SK-N-SH treated with all-trans-retinoic acid at 6 μM for 48 hours (cell line): ENCODE data around the gene GK2.
A peak's percentile ranks its signal among the peaks of the same experiment; 100 is the strongest.

ENCODE experiments used
- ATAC-seq: fragments of 200-7000 bp; cut with Tn5 transposase; 3 replicates; pipeline ENCODE4 v1.9.1; 2020; ENCODE audit warnings: mild to moderate bottlenecking, moderate library complexity
- ARNTL ChIP-seq: fragments of 450-650 bp; formaldehyde crosslinking; IDR thresholded peaks from 2 replicates; pipeline ENCODE4 v1.5.0; 2020; ENCODE audit warnings: low read depth, mild to moderate bottlenecking, moderate library complexity, borderline replicate concordance
- CREB5 ChIP-seq: fragments of 250-450 bp; sonication (Bioruptor Pico); IDR thresholded peaks from 2 replicates; pipeline ENCODE4 v1.5.1; 2020; ENCODE audit warnings: low read depth, mild to moderate bottlenecking, moderate library complexity
- CSDC2 ChIP-seq: fragments of 250-450 bp; sonication (Bioruptor Pico); IDR thresholded peaks from 2 replicates; pipeline ENCODE4 v1.5.0; 2020; ENCODE audit warnings: mild to moderate bottlenecking, moderate library complexity
- GLIS3 ChIP-seq: fragments of 250-450 bp; sonication (Bioruptor Pico); IDR thresholded peaks from 2 replicates; pipeline ENCODE4 v1.5.0; 2020; ENCODE audit warnings: mild to moderate bottlenecking, moderate library complexity
- ISL1 ChIP-seq: fragments of 250-450 bp; sonication (Bioruptor Pico); IDR thresholded peaks from 2 replicates; pipeline ENCODE4 v2.1.2; 2022; ENCODE audit warnings: mild to moderate bottlenecking, moderate library complexity
- OSR1 ChIP-seq: fragments of 250-450 bp; sonication (Bioruptor Pico); IDR thresholded peaks from 2 replicates; pipeline ENCODE4 v1.8.0; 2022; ENCODE audit warnings: moderate library complexity, mild to moderate bottlenecking, inconsistent platforms
- PPARA ChIP-seq: fragments of 250-450 bp; sonication (Bioruptor Pico); IDR thresholded peaks from 2 replicates; pipeline ENCODE4 v1.5.0; 2020; ENCODE audit warnings: mild to moderate bottlenecking, borderline replicate concordance
- TOX ChIP-seq: fragments of 250-450 bp; sonication (Bioruptor Pico); IDR thresholded peaks from 2 replicates; pipeline ENCODE4 v1.8.0; 2021; ENCODE audit warnings: mild to moderate bottlenecking, moderate library complexity, borderline replicate concordance
- ZFP3 ChIP-seq: fragments of 250-450 bp; sonication (Bioruptor Pico); IDR thresholded peaks from 2 replicates; pipeline ENCODE4 v1.5.0; 2020; ENCODE audit warnings: mild to moderate bottlenecking, moderate library complexity
- ZFP30 ChIP-seq: fragments of 450-650 bp; formaldehyde crosslinking; IDR thresholded peaks from 2 replicates; pipeline ENCODE4 v1.5.0; 2022; ENCODE audit warnings: mild to moderate bottlenecking, moderate library complexity
- ZNF565 ChIP-seq: fragments of 450-650 bp; formaldehyde crosslinking; conservative IDR thresholded peaks from 2 replicates; pipeline ENCODE4 v1.5.0; 2020; ENCODE audit warnings: low read depth, mild to moderate bottlenecking, moderate library complexity
- ZNF70 ChIP-seq: fragments of 450-650 bp; formaldehyde crosslinking; IDR thresholded peaks from 2 replicates; pipeline ENCODE4 v1.5.0; 2020; ENCODE audit warnings: mild to moderate bottlenecking, moderate library complexity
- ZNF8 ChIP-seq: fragments of 450-650 bp; formaldehyde crosslinking; IDR thresholded peaks from 2 replicates; pipeline ENCODE4 v1.5.0; 2020; ENCODE audit warnings: mild to moderate bottlenecking, moderate library complexity
- TF ChIP-seq, protein P1 (sequence below): fragments of 250-450 bp; sonication (Bioruptor Pico); IDR thresholded peaks from 2 replicates; pipeline ENCODE4 v1.5.0; 2020; ENCODE audit warnings: mild to moderate bottlenecking, moderate library complexity
- TF ChIP-seq, protein P2 (sequence below): fragments of 250-450 bp; sonication (Bioruptor Pico); IDR thresholded peaks from 2 replicates; pipeline ENCODE4 v1.8.0; 2021; ENCODE audit warnings: low read depth, mild to moderate bottlenecking, moderate library complexity, borderline replicate concordance
- TF ChIP-seq, protein P3 (sequence below): fragments of 250-450 bp; sonication (Bioruptor Pico); IDR thresholded peaks from 2 replicates; pipeline ENCODE4 v1.5.1; 2021; ENCODE audit warnings: mild to moderate bottlenecking, moderate library complexity

GK2 gene

DNA sequence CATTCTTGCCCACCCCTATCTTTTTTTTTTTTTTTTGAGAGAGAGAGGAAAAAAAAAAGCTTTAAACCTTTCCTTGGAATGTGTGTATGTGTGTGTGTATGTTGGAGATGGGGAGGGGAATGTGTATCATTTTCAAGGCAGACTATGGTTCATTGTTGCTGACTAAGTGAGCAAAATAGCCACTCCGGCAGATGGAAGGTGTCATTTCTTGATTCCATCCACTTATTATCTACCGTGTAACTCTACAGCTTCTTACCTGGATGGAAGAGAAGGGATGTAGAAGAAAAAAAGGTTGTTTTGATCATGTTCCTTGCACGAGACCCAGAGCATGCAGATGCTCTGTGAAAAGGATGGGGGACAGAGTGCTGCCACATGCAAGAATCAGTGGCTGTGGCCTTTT lies 5.9 kb upstream of the GK2 start (continued):
- no peak for TF ChIP-seq CREB5 (CRISPR knock-in tag)
- TF ChIP-seq ZFP30 (CRISPR knock-in tag) = no peak

- no peak for TF ChIP-seq CSDC2
- TF ChIP-seq ISL1 (CRISPR knock-in tag) = no peak
- TF ChIP-seq, protein P1, sequence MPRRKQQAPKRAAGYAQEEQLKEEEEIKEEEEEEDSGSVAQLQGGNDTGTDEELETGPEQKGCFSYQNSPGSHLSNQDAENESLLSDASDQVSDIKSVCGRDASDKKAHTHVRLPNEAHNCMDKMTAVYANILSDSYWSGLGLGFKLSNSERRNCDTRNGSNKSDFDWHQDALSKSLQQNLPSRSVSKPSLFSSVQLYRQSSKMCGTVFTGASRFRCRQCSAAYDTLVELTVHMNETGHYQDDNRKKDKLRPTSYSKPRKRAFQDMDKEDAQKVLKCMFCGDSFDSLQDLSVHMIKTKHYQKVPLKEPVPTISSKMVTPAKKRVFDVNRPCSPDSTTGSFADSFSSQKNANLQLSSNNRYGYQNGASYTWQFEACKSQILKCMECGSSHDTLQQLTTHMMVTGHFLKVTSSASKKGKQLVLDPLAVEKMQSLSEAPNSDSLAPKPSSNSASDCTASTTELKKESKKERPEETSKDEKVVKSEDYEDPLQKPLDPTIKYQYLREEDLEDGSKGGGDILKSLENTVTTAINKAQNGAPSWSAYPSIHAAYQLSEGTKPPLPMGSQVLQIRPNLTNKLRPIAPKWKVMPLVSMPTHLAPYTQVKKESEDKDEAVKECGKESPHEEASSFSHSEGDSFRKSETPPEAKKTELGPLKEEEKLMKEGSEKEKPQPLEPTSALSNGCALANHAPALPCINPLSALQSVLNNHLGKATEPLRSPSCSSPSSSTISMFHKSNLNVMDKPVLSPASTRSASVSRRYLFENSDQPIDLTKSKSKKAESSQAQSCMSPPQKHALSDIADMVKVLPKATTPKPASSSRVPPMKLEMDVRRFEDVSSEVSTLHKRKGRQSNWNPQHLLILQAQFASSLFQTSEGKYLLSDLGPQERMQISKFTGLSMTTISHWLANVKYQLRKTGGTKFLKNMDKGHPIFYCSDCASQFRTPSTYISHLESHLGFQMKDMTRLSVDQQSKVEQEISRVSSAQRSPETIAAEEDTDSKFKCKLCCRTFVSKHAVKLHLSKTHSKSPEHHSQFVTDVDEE = no peak
- TF ChIP-seq ZNF70 (CRISPR knock-in tag) = no peak
- ATAC-seq = peak; percentile 33; the same call in 1 of the 3 replicates
These were observed 5.2 kb upstream of the GK2 start for GRCh38 chr4:79413032-79413885.

GRCh38 chr4:79404666-79405065 lies 3.4 kb downstream of the GK2 start:
- ATAC-seq = no peak
- TF ChIP-seq OSR1 (CRISPR knock-in tag) = no peak

- ATAC-seq = no peak
- TF ChIP-seq ZNF565 (CRISPR knock-in tag) (no peak), ARNTL (CRISPR knock-in tag) (no peak), ZFP3 (CRISPR knock-in tag) (no peak), ZNF8 (no peak), TOX (no peak), ZFP30 (CRISPR knock-in tag) (no peak), ZNF70 (CRISPR knock-in tag) (no peak), ISL1 (CRISPR knock-in tag) (no peak), PPARA (CRISPR knock-in tag) (no peak), CREB5 (CRISPR knock-in tag) (no peak), GLIS3 (CRISPR knock-in tag) (no peak), OSR1 (CRISPR knock-in tag) (no peak)
- TF ChIP-seq, protein P2, sequence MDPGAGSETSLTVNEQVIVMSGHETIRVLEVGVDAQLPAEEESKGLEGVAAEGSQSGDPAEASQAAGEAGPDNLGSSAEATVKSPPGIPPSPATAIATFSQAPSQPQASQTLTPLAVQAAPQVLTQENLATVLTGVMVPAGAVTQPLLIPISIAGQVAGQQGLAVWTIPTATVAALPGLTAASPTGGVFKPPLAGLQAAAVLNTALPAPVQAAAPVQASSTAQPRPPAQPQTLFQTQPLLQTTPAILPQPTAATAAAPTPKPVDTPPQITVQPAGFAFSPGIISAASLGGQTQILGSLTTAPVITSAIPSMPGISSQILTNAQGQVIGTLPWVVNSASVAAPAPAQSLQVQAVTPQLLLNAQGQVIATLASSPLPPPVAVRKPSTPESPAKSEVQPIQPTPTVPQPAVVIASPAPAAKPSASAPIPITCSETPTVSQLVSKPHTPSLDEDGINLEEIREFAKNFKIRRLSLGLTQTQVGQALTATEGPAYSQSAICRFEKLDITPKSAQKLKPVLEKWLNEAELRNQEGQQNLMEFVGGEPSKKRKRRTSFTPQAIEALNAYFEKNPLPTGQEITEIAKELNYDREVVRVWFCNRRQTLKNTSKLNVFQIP (CRISPR knock-in tag) = no peak
- TF ChIP-seq, protein P1 = no peak
- TF ChIP-seq, protein P3, sequence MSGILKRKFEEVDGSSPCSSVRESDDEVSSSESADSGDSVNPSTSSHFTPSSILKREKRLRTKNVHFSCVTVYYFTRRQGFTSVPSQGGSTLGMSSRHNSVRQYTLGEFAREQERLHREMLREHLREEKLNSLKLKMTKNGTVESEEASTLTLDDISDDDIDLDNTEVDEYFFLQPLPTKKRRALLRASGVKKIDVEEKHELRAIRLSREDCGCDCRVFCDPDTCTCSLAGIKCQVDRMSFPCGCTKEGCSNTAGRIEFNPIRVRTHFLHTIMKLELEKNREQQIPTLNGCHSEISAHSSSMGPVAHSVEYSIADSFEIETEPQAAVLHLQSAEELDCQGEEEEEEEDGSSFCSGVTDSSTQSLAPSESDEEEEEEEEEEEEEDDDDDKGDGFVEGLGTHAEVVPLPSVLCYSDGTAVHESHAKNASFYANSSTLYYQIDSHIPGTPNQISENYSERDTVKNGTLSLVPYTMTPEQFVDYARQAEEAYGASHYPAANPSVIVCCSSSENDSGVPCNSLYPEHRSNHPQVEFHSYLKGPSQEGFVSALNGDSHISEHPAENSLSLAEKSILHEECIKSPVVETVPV (CRISPR knock-in tag) = no peak
These were observed 4.7 kb downstream of the GK2 start for GRCh38 chr4:79403356-79403755.
